H1 (cell line): Measurements from ENCODE around the gene OSBP2.

ENCODE experiments used
- POLR2A ChIP-seq, 2 experiments: IDR thresholded peaks; 1 replicate in 1 of 2; 2 replicates in 1 of 2; pipeline ENCODE4 v1.6.1; 2011; ENCODE audit warnings: low read depth in 2 of 2, low read length in 2 of 2, mild to moderate bottlenecking in 2 of 2; ENCODE audit errors: control extremely low read depth in 1 of 2
- TF ChIP-seq, protein P1 (sequence below), 3 experiments: IDR thresholded peaks; 1 replicate in 2 of 3; 2 replicates in 1 of 3; pipeline versions ENCODE4 v1.5.1 to v1.6.1; 2011; ENCODE audit warnings: low read length in 3 of 3, mild to moderate bottlenecking in 3 of 3, inconsistent platforms in 2 of 3, low read depth in 1 of 3, moderate library complexity in 1 of 3; ENCODE audit not compliant: insufficient read depth in 1 of 3; ENCODE audit errors: control extremely low read depth in 1 of 3

DNA sequence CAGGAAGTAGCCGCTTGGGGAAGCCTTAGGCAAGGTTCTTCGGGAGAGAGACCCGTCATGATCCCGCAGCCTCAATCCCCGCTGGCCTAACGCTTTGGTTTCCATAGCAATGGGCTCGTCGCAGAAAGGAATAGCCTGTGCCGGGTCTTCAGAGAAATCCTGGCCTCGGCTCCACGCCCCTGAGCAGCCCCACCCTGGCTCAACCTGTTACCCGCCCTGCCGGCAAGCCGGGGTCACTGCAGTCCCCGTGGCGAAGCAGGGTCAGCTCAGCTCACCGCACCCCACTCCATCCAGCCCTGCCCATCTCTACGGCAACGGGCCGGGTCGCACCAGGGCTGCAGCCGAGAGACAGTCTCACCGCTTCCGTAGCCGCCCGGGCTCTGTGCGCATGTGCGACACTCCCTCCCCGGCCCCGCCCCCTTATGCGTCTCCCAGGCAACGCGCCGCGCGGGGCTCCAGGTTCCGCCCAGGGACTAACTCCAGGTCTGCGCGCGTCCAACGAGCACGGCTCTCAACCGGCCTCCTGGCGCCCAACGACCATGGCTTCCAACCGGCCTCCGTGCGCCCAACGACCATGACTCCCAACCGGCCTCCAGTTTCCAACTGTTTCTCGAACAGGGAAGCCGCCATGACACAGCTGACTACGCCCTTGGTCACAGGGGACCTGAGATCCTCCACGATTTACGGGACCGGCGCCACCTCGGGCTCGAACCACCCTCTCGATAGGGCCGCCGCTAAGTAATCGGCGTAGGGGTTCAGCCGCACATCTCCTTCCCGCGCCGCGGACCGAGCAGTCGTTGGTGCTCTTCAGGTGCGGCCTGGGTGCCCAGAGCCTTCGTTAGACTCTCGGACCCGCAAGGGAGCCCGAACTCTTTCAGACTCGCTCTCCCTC, 26.9 kb upstream of the OSBP2 start, which contains the start of gene DUSP18:
- peak in 1 of 2 experiments; percentile 48; a peak in 1 of 3 replicates for TF ChIP-seq POLR2A (IDR thresholded peaks at IDR 0.05; ENCODE audit: control extremely low read depth in 1 of 2, low read depth in 2 of 2, low read length in 2 of 2)
- TF ChIP-seq, protein P1, sequence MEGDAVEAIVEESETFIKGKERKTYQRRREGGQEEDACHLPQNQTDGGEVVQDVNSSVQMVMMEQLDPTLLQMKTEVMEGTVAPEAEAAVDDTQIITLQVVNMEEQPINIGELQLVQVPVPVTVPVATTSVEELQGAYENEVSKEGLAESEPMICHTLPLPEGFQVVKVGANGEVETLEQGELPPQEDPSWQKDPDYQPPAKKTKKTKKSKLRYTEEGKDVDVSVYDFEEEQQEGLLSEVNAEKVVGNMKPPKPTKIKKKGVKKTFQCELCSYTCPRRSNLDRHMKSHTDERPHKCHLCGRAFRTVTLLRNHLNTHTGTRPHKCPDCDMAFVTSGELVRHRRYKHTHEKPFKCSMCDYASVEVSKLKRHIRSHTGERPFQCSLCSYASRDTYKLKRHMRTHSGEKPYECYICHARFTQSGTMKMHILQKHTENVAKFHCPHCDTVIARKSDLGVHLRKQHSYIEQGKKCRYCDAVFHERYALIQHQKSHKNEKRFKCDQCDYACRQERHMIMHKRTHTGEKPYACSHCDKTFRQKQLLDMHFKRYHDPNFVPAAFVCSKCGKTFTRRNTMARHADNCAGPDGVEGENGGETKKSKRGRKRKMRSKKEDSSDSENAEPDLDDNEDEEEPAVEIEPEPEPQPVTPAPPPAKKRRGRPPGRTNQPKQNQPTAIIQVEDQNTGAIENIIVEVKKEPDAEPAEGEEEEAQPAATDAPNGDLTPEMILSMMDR (IDR thresholded peaks at IDR 0.05; ENCODE audit: control extremely low read depth in 1 of 3, insufficient read depth in 1 of 3, low read depth in 1 of 3, low read length in 3 of 3) = peak; percentile 53 to 81 (median 73)
